NCI-H345 treated with DMSO at 0.1 percent for 48 hours (cell line): ENCODE measurements around the gene SPATA2L.
A peak's percentile ranks its signal among the peaks of the same experiment; 100 is the strongest.

ENCODE experiments used
- DNase-seq: peaks from one replicate; lab custom pipeline; 2025; ENCODE audit not compliant: unreplicated experiment; lab: John Stamatoyannopoulos, UW

Gene SPATA2L

DNA sequence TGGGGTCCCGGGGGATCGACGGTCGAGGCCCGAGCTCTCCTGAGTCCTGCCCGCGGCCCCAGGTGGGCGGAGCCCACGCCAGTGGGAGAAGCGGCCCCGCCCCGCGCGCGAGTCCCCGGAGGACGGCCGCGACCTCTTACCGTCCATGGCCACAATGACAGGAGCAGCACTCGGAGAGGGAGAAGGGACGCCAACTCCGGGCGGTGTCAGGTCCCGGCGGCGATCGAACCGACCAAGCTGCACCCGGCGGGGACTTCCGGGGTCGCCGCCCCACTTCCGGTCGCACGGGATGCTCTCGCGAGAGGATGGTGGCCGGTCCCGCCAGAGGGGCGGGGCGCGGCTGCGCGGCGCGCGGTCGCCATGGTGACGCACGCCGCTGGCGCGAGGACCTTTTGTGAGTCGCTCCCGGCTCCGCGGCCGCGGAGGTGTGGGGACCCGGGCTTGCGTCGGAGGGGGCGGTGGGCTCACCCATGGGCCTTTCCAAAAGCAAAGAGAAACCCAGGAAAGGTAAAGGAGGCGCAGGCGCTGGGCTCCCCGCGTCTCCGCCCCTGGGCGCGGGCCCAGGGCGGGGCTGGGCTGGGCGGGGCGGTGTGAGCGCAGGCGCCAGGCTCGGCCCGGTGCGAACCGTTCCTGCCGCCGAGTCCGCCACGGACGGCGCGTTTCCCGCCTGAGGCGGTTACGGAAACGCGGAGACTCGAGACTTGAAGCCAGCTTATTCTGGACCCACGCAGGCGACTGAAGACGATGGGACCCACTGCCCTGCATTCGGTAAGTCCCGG lies 43.9 kb downstream of the SPATA2L start, which contains the start of the genes CHMP1A and SPATA33:
TSS of gene CHMP1A (minus strand) at position 267 of the 779 bp plus-strand sequence. CDS start at position 147, 120 bp downstream.
TSS of gene SPATA33 (plus strand) at position 395 of the 779 bp plus-strand sequence. CDS start at position 471, 76 bp downstream.
- DNase-seq, result peak; percentile 41

DNA sequence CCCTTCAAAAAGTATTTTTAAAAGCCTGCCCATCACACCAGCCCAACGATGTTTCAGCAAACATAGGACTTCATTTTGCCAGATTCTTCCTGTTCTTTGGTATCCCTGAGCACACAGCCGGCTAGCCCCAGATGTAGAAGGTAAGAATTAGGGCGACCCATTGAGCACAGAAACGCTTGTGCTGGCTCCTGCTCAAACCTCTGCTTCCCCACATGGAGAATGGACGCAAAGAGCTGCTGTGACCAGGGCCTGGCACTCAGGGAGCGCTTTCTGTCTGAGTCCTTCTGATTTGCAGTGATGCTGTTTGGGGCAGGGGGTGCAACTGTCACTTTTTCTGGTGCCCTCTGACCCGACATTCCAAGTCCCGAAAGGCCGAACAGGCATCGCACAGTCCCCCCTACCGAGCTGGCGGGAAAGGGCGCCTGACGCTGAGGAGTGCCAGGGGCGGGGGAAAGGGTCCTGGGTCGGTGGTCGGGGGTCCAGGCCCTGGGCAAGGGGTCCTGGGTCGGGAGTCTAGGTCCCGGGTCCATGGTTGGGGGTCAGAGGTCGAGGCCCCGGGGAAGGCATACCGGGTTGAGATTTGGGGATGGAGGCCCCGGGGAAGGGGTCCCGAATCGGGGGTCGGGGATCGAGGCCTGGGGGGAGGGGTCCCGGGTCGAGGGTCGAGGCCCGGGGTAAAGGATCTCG lies 44.9 kb downstream of the SPATA2L start:
- no peak for DNase-seq

DNA sequence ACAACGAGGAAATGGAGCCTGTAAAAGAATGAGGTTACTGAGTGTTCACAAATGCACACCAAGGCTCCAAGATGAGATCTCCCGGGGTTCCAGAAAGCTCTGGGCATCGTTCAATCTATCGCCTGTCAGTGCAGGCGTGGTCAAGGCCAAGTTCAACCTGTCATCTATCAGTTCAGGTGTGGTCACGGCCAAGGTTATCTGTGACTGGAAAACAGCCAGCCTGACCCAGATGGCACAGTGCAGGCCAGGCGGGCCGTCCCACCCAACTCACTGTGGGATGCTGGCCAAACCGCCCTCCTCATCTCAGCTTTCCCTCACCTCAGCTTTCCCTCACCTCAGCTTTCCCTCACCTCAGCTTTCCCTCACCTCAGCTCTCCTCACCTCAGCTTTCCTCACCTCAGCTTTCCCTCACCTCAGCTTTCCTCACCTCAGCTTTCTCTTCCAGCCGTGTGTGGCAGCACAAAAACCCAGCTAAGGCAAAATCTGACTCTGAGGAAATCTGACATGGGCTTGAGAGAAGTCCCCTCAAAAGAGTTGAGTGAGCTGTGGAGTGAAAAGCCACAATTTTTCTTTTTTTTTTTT lies 46.4 kb downstream of the SPATA2L start:
- no peak for DNase-seq

DNA sequence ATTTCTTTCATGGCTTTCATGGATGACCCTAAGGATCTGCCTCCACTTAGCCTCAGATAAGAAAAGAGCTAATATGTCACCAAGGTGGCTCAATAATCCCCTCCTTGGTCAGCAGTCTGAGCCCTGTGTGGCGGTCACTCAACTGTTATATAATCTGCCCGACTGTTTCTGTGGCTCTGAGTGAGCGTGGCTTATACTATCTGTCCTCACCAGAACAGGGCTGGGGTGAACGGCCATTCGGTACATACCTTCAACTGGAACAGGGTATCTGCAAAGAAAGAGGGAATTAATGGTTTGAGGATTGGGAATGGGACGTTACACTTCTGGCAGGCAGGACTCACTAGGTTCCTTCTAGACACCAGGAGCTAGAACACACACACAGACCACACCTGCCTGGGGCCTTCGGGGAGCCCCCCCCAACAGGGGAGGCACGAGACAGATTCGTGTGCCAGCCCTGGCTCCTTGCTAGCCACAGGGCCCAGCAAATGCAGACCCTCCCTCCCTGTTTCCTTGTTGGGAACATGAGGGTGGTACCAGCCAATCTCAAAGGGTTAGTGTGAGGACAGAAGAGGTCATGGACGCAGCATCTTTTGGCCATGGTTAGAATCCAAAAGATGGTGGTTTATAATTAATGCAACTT lies 47.7 kb downstream of the SPATA2L start:
- no peak for DNase-seq

DNA sequence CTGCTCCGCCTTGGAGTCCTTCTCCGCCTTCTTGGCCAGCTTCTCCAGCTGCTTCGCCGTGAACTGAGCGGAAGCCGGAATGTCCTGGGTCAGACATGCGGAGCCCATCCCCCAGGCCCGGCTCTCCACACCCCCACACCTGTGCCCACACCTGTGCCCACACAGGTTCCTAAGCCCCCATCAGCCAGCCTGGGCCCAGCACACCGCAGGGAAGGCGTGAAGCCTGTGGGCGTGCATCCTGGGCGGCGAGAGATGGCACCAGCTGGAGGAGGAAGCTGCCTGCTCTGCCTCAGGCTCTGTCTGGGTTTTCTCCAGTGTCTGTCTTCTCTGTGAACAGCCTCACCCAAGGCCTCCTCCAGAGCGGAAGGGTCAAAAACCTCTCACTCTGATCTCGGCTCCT lies 49.9 kb downstream of the SPATA2L start:
- no peak for DNase-seq

DNA sequence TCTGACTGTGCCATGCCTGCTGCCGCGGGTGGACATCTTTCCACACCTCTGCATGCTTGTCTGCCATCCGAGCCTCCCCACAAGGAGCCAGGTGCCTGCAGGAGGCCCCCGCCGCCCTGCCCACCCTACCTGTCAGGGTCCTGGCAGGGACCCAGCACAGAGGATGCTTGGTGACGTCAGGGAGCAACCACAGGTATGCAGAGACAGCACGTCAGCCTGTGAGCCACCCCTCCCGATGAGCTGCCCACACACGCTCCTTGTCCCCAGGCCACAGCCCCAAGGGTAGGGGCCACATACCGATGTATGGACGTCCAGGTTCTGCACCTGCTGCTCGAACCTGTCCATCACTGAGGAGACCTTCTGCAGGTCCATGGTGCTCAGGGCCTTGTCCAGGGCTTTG lies 54.6 kb downstream of the SPATA2L start:
- no peak for DNase-seq
